GM21576 (cell line): ENCODE measurements around the gene AWAT2.

ENCODE experiments used
- ATAC-seq: cut with Tn5 transposase; IDR thresholded peaks from one replicate; pipeline ENCODE4 v1.9.1; 2021; ENCODE audit warnings: mild to moderate bottlenecking, moderate library complexity; ENCODE audit not compliant: unreplicated experiment

AWAT2 gene

GRCh38 chrX:70042399-70043371, 7.1 kb downstream of the AWAT2 start:
- ATAC-seq: no peak

GRCh38 chrX:70041993-70042392, 7.7 kb downstream of the AWAT2 start:
- no peak for ATAC-seq

GRCh38 chrX:70039758-70040157, 10.0 kb downstream of the AWAT2 start:
- no peak for ATAC-seq

- no peak for ATAC-seq
These were observed 10.8 kb downstream of the AWAT2 start for GRCh38 chrX:70038951-70039350.

GRCh38 chrX:70038515-70038914, 11.2 kb downstream of the AWAT2 start:
- no peak for ATAC-seq

- ATAC-seq: no peak
These were observed 15.1 kb downstream of the AWAT2 start for GRCh38 chrX:70034646-70035045.

- no peak for ATAC-seq
These were observed 16.2 kb downstream of the AWAT2 start for GRCh38 chrX:70033348-70034051.

- no peak for ATAC-seq
These were observed 16.9 kb downstream of the AWAT2 start for GRCh38 chrX:70032792-70033191.

GRCh38 chrX:70030301-70030767, 19.4 kb downstream of the AWAT2 start:
- peak; percentile 73 for ATAC-seq

GRCh38 chrX:70029863-70030262, 19.9 kb downstream of the AWAT2 start:
- ATAC-seq: no peak

- no peak for ATAC-seq
These were observed 22.9 kb downstream of the AWAT2 start for GRCh38 chrX:70026851-70027200.

- ATAC-seq: no peak
These were observed 23.5 kb downstream of the AWAT2 start for GRCh38 chrX:70026112-70026850.

- no peak for ATAC-seq
These were observed 24.3 kb downstream of the AWAT2 start for GRCh38 chrX:70025464-70025863.

GRCh38 chrX:70022616-70023015, 27.1 kb downstream of the AWAT2 start:
- ATAC-seq: no peak

- no peak for ATAC-seq
These were observed 33.2 kb downstream of the AWAT2 start for GRCh38 chrX:70016513-70016912.

GRCh38 chrX:70013466-70014381, 36.0 kb downstream of the AWAT2 start:
- no peak for ATAC-seq

- ATAC-seq: no peak
These were observed 37.0 kb downstream of the AWAT2 start for GRCh38 chrX:70012756-70013155.

- no peak for ATAC-seq
These were observed 39.8 kb downstream of the AWAT2 start for GRCh38 chrX:70009970-70010369.

GRCh38 chrX:70009049-70009448, 40.7 kb downstream of the AWAT2 start:
- ATAC-seq: no peak

GRCh38 chrX:70007946-70008345, 41.8 kb downstream of the AWAT2 start:
- no peak for ATAC-seq
